Vagina (tissue), 2 donors: ENCODE data around the gene HOXA7.

Source experiments
- CTCF ChIP-seq, 3 experiments: fragments of 450-650 bp in 2 of 3; fragments of 200-600 bp in 1 of 3; sonication (generic) in 1 of 3; IDR thresholded peaks; one replicate each; pipeline ENCODE4 v1.5.1; 2017 to 2019; ENCODE audit warnings: antibody characterized with exemption in 3 of 3, mild to moderate bottlenecking in 2 of 3, moderate library complexity in 2 of 3
- POLR2A ChIP-seq, 2 donors: fragments of 450-650 bp; IDR thresholded peaks; one replicate each; pipeline ENCODE4 v1.6.1; 2017; ENCODE audit warnings: antibody characterized with exemption in 2 of 2, mild to moderate bottlenecking in 2 of 2, moderate library complexity in 2 of 2
- POLR2AphosphoS5 ChIP-seq, 2 donors: sonication (generic); formaldehyde crosslinking; IDR thresholded peaks; one replicate each; pipeline ENCODE4 v1.9.0; 2017; ENCODE audit warnings: antibody characterized with exemption in 2 of 2, mild to moderate bottlenecking in 2 of 2, low read depth in 1 of 2; ENCODE audit not compliant: insufficient read depth in 1 of 2

DNA sequence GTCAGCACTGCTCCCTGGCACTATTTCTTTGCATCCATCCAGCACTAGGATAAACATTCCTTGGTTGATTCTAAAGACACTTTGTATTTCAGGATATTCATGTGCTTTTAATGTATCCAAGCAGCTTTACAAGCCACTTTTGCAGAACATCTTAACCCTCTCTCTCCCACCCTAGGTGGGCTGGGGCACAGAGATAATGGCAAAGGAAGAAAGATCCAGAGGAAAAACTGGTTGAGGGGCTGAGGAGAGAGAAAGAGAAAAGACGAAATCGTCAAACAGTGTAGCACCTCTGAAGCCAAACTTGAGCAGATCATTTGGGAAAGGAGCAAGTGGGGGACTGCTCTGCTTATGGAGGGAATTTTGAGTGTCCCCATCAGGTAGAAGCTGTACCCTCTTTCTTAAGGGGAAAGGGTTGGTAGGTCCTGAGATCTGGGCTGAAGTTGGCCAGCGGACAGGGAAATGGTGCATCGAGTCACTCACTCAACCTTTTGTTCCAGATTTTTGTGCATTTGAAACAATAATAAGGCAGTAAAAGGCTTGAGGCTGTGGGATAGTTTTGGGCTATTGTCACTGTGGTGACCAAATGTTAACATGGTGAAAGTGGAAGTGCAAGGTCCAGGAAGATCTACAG is 47.6 kb upstream of the HOXA7 start:
- TF ChIP-seq CTCF (IDR thresholded peaks at IDR 0.05): no peak
- TF ChIP-seq POLR2A (IDR thresholded peaks at IDR 0.05): no peak
- TF ChIP-seq POLR2AphosphoS5 (IDR thresholded peaks at IDR 0.05; ENCODE audit: insufficient read depth in 1 of 2, low read depth in 1 of 2): no peak
